PC-3 (cell line): ENCODE measurements around the gene DNHD1. TPM values are rescaled to one million over a fixed set of nuclear protein-coding genes. Genes with fewer than 3 reads are reported as not detected.

Source experiments
- ATAC-seq: fragments of 200-7000 bp; cut with Tn5 transposase; 2 replicates; pipeline ENCODE4 v1.9.1; 2020; ENCODE audit warnings: mild to moderate bottlenecking, moderate library complexity
- BruUV-seq: library from RNA; stranded (reverse); fragments of 400-500 nt; replicated peaks from 2 replicates; lab custom pipeline; 2021; lab: Mats Ljungman, UMichigan
- CTCF ChIA-PET: fragments of 300-600 bp; sonication (Branson Sonifier 250); formaldehyde crosslinking; loops from one replicate; lab custom pipeline; 2022; ENCODE audit warnings: antibody characterized with exemption; lab: Charles Lee
- POLR2A ChIA-PET: fragments of 300-600 bp; sonication (Branson Sonifier 250); formaldehyde crosslinking; loops from one replicate; lab custom pipeline; 2022; ENCODE audit warnings: antibody characterized with exemption; ENCODE audit not compliant: unreplicated experiment; lab: Charles Lee
- DNase-seq: peaks from one replicate; pipeline ENCODE4 v3.0.0-alpha.2; 2015
- H2AFZ ChIP-seq: fragments of 300-600 bp; sonication (generic); 2 replicates; pipeline ENCODE4 v1.6.0; 2016; ENCODE audit warnings: antibody characterized with exemption, low read length
- H3F3A ChIP-seq: fragments of 300-600 bp; sonication (generic); one replicate; pipeline ENCODE4 v1.6.0; 2017; ENCODE audit warnings: antibody characterized with exemption, low read length, control low read depth, mild to moderate bottlenecking; ENCODE audit not compliant: unreplicated experiment
- H3K27ac ChIP-seq: fragments of 300-600 bp; sonication (generic); 2 replicates; pipeline ENCODE4 v1.5.1; 2016; ENCODE audit warnings: mild to moderate bottlenecking, low read length
- H3K27me3 ChIP-seq: fragments of 300-600 bp; sonication (generic); 2 replicates; pipeline ENCODE4 v1.6.1; 2016; ENCODE audit warnings: low read length, mixed read lengths
- H3K36me3 ChIP-seq: fragments of 300-600 bp; sonication (generic); 2 replicates; pipeline ENCODE4 v1.6.1; 2016; ENCODE audit warnings: low read depth, mixed run types, low read length, mixed read lengths
- H3K4me1 ChIP-seq: fragments of 300-600 bp; sonication (generic); 2 replicates; pipeline ENCODE4 v1.5.1; 2016; ENCODE audit warnings: low read length; ENCODE audit not compliant: insufficient read depth
- H3K4me2 ChIP-seq: fragments of 300-600 bp; sonication (generic); 2 replicates; pipeline ENCODE4 v1.6.0; 2016; ENCODE audit warnings: low read length
- H3K4me3 ChIP-seq: fragments of 300-600 bp; sonication (generic); 2 replicates; pipeline ENCODE4 v1.5.1; 2016; ENCODE audit warnings: mild to moderate bottlenecking, low read length, mixed read lengths
- H3K79me2 ChIP-seq: fragments of 300-600 bp; sonication (generic); 2 replicates; pipeline ENCODE4 v1.6.1; 2017; ENCODE audit warnings: low read length, mixed read lengths
- H3K9ac ChIP-seq: fragments of 300-600 bp; sonication (generic); 2 replicates; pipeline ENCODE4 v1.6.0; 2016; ENCODE audit warnings: mild to moderate bottlenecking, low read length
- H3K9me2 ChIP-seq: fragments of 300-600 bp; sonication (generic); replicated peaks from 2 replicates; pipeline ENCODE4 v1.6.1; 2016; ENCODE audit warnings: mixed run types, low read length, mixed read lengths
- H3K9me3 ChIP-seq: fragments of 300-600 bp; sonication (generic); 2 replicates; pipeline ENCODE4 v1.6.1; 2016; ENCODE audit warnings: low read length, mixed read lengths
- H4K20me1 ChIP-seq: fragments of 300-600 bp; sonication (generic); 2 replicates; pipeline ENCODE4 v1.6.1; 2016; ENCODE audit warnings: low read length, mixed read lengths
- CTCF ChIP-seq: fragments of 300-600 bp; sonication (generic); conservative IDR thresholded peaks from 2 replicates; pipeline ENCODE4 v1.5.1; 2017; ENCODE audit warnings: antibody characterized with exemption, low read depth, mild to moderate bottlenecking, low read length
- EZH2 ChIP-seq: fragments of 300-600 bp; sonication (generic); IDR thresholded peaks from one replicate; pipeline ENCODE4 v1.6.1; 2017; ENCODE audit warnings: antibody characterized with exemption, mild to moderate bottlenecking, low read length; ENCODE audit not compliant: unreplicated experiment
- EZH2phosphoT487 ChIP-seq: fragments of 300-600 bp; sonication (generic); IDR thresholded peaks from 2 replicates; pipeline ENCODE4 v1.6.1; 2018; ENCODE audit warnings: mild to moderate bottlenecking, antibody characterized with exemption, low read length, borderline replicate concordance
- intact Hi-C: fragments of 100-400 bp; cut with micrococcal nuclease; formaldehyde crosslinking; loops from 2 replicates; pipeline ENCODE4 v1.9.0; 2023
- total RNA-seq: library from RNA; depleted of rRNA; stranded (reverse); fragments of >200 nt; gene quantifications from 2 replicates; pipeline ENCODE4 v1.2.3, GENCODE V29; 2014

The DNHD1 gene
- total RNA-seq, 1 experiment from 2014 or later, result 9.3 TPM

GRCh38 chr11:6483015-6483414, 14.1 kb upstream of the DNHD1 start:
- Histone ChIP-seq H3K79me2 (peaks cover 57% of the 10 kb centered on the region), H3K9ac (no peak overlapping the region), H3K27ac (no peak overlapping the region), H3K27me3 (no peaks in the 10 kb centered on the region), H4K20me1 (no peaks in the 10 kb centered on the region), H3K4me2 (peak overlapping the region; percentile 92), H3K9me3 (no peaks in the 10 kb centered on the region), H2AFZ (no peak overlapping the region), H3K9me2 (no peaks in the 10 kb centered on the region), H3K36me3 (peaks cover 44% of the 10 kb centered on the region), H3F3A (no peaks in the 10 kb centered on the region), H3K4me1 (peaks cover 12% of the 10 kb centered on the region), H3K4me3 (peak overlapping the region; percentile 95; the same call in 1 of the 2 replicates)
- no peak for ATAC-seq
- CTCF ChIA-PET, result no interaction called here
- no peak for DNase-seq
- intact Hi-C loops, result loop anchor here (5.0 kb wide), 1 partner anchor 119 kb away; the partner anchor contains the start of genes ILK and RRP8
- no peak for TF ChIP-seq EZH2phosphoT487
- no peak for TF ChIP-seq CTCF
- TF ChIP-seq EZH2, result no peak
- POLR2A ChIA-PET, result no interaction called here
- no TSS peak for BruUV-seq

- no peak for TF ChIP-seq EZH2
- TF ChIP-seq EZH2phosphoT487, result no peak
- TF ChIP-seq CTCF, result no peak
- Histone ChIP-seq H3K27me3 (no peaks in the 10 kb centered on the region), H3K4me3 (no peak overlapping the region), H3K4me2 (no peak overlapping the region), H3F3A (no peaks in the 10 kb centered on the region), H3K79me2 (peaks cover 39% of the 10 kb centered on the region), H4K20me1 (no peaks in the 10 kb centered on the region), H2AFZ (no peak overlapping the region), H3K27ac (no peak overlapping the region), H3K9ac (no peak overlapping the region), H3K9me3 (no peaks in the 10 kb centered on the region), H3K4me1 (peaks cover 7% of the 10 kb centered on the region), H3K9me2 (no peaks in the 10 kb centered on the region), H3K36me3 (peaks cover 34% of the 10 kb centered on the region)
- DNase-seq (no peak), ATAC-seq (no peak)
- intact Hi-C loops, result no loop called here
- no TSS peak for BruUV-seq
- ChIA-PET POLR2A (no interaction called here), CTCF (no interaction called here)
Measured at GRCh38 chr11:6485661-6486060, 11.4 kb upstream of the DNHD1 start.

- peaks cover 33% of the 10 kb centered on the region for H3K79me2 ChIP-seq
- H2AFZ ChIP-seq, result no peak overlapping the region
- H3K36me3 ChIP-seq, result peaks cover 34% of the 10 kb centered on the region
- no peak for ATAC-seq
- no peak overlapping the region for H3K4me2 ChIP-seq
- intact Hi-C loops, result no loop called here
- BruUV-seq, result no TSS peak
- no peaks in the 10 kb centered on the region for H3K9me2 ChIP-seq
- POLR2A ChIA-PET, result no interaction called here
- H3K4me3 ChIP-seq, result no peak overlapping the region
- CTCF ChIA-PET, result no interaction called here
- H3K27ac ChIP-seq, result no peak overlapping the region
- no peaks in the 10 kb centered on the region for H4K20me1 ChIP-seq
- DNase-seq, result no peak
- peaks cover 7% of the 10 kb centered on the region for H3K4me1 ChIP-seq
- no peaks in the 10 kb centered on the region for H3F3A ChIP-seq
- H3K9ac ChIP-seq, result no peak overlapping the region
- H3K9me3 ChIP-seq, result no peaks in the 10 kb centered on the region
- H3K27me3 ChIP-seq, result no peaks in the 10 kb centered on the region
- no peak for TF ChIP-seq EZH2
Measured at GRCh38 chr11:6486256-6486655, 10.8 kb upstream of the DNHD1 start.
